ENCODE measurements around the gene GLO1.
"Not testable (repeated sequence)": the region's sequence is repeated elsewhere in the genome, so short reads cannot be mapped to it uniquely, and the experiment has no call there.

GLO1 gene

GRCh38 chr6:38705924-38706323, 3.0 kb upstream of the GLO1 start:
- DNase-seq (no peak), ATAC-seq (no peak)

GRCh38 chr6:38703949-38704590, 1.1 kb upstream of the GLO1 start:
- ATAC-seq, result no peak
- no peak for DNase-seq

DNA sequence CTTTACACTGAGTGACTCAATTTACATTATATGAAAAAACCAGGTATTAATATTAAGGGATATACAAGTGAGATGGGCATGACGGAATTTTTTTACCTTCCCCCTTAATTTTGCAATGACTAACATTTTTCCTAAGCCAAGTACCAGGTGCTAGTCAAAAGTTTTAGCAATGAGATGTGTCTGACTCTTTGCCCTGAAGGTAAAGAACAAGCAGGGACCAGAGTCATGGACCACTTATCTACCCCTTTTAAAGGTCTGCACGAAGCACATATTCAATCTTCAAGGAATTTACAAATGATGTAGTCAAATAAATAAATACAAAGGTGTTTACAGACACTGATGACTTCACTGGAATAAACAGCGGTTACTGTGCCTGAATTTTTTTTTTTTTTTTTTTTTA, 1.4 kb downstream of the GLO1 start:
- no peak for DNase-seq
- no peak for ATAC-seq

- not testable (repeated sequence) for DNase-seq, ATAC-seq
Measured at GRCh38 chr6:38699702-38700101, 3.2 kb downstream of the GLO1 start.

GRCh38 chr6:38697846-38698245, 5.1 kb downstream of the GLO1 start:
- no peak for ATAC-seq
- no peak for DNase-seq

DNA sequence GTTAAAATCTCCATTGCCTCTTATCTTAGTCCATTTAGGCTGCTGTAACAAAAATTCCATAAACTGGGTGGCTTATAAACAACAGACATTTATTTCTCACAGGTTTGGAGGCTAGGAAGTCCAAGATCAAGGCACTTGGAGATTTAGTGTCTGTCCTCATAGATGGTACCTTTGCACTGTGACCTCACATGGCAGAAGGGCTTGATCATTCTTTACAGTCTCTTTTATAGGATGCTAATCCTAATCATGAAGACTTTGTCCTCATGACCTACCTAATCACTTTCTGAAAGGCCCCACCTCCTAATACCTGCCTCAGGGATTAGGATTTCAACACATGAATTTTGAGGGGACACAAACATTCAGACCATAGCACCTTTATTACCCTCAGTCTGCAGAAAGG, 6.6 kb downstream of the GLO1 start:
- ATAC-seq (no peak), DNase-seq (no peak)

GRCh38 chr6:38695933-38696332, 7.0 kb downstream of the GLO1 start:
- DNase-seq (no peak), ATAC-seq (no peak)

DNA sequence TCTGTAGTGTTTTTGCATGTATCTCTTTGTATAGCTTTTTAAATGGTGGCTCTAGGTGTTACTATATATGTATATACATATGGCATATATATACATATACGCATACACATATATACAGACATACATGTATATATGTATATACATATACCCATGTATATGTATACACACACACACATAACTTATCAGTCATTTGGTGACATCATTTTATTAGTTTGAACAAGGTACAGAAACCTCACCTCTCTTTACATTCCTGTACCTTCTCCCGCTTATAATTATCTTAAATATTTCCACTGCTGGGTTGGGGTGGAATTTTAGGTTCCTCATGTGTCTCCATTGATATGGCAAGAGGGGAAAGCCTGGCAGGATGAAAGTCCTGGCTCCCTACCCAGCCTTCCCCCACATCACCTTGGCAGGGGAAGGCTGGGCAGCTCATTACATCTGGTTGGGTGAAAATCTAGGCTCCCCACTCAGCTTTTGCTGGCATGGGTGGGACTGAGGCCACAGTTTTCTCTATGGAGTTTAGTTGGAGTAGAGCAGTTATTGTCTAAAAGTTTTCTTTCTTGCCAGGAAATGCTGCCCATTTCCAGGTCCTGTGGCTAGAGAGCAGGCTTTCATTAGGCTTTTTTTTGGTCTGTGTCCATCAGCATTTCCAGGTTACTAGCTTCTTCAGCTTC, 7.6 kb downstream of the GLO1 start:
- ATAC-seq, result no peak
- no peak for DNase-seq

DNA sequence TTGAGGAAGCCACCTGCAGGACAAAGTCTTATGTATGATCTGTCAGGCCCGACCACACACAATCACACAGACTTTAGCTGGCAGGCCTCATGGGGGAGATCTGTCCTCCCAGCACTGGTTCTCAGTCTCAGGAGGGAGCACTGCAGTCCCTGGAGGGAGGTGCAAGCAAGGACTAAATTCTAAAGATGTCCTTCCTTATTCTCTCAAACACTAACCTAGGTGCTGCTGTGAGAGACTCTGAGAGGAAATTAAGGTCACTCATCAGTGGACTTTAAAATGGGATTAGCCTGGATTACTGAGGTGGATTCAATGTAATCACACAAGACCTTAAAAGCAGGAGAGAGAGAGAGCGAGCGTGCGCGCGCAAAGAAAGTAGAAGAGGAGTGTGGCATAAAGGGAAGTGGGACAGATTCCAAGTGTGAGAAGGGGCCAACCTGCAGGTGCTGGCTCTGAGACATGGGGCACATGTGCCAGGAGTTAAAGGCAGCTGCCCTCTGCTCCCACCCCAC, 14.3 kb downstream of the GLO1 start:
- ATAC-seq, result no peak
- no peak for DNase-seq

- no peak for ATAC-seq
- DNase-seq, result no peak
Measured at GRCh38 chr6:38687549-38687948, 15.4 kb downstream of the GLO1 start.

DNA sequence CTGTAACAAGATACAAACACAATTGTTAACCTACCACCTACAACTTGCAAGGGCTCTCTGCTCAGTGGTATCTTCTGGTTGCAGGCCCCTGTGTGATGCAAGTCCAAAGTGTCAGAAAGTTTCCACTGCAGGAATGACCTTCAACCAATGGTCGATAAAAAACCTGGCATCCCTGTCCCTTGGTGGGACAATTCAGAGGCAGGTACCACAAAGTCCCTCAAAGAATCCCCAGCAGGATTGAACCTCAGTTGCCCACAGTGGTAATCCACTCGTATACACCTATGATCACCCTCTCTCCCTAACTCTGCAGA, 15.9 kb downstream of the GLO1 start:
- ATAC-seq, result no peak
- no peak for DNase-seq

- DNase-seq (no peak), ATAC-seq (no peak)
Measured at GRCh38 chr6:38686270-38687042, 16.5 kb downstream of the GLO1 start.

DNA sequence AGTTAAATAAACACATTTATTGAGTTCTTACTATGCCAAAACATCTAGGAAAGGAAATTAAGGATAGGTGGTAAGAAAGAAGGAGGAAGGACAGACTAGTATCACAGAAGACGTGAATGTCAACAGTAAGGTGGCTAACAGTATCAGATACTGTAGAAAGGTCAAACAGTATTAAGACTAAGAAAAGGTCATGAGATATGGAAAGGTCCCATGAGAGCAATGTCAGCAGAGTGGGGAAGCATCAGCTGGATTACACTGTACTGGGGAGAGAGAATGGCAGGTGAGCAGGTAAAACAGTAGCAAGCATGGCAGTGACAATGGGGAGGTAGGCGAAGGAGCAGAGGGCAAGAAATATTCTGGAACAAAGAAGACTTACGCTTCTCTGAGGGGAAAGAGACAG, 18.0 kb downstream of the GLO1 start:
- ATAC-seq (peak; percentile 43), DNase-seq (no peak)

DNA sequence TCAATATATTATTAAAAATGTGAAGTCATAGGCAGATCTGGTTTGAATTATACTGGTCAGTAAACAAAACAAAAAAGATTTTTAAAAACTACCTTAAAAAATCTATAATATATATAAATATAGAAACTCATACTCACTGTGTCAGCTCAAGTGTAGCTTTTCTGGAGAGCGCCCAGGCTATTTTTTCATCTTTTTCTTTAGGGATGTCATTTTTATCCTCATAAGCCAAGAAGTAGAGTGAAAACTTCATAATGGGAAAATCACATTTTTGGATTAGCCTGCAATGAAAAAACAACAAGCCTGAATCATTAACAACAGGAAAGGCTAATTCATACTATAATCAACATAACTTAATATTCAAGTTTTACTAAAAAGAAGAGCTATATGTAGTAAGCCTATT, 18.7 kb downstream of the GLO1 start:
- ATAC-seq (no peak), DNase-seq (no peak)

DNA sequence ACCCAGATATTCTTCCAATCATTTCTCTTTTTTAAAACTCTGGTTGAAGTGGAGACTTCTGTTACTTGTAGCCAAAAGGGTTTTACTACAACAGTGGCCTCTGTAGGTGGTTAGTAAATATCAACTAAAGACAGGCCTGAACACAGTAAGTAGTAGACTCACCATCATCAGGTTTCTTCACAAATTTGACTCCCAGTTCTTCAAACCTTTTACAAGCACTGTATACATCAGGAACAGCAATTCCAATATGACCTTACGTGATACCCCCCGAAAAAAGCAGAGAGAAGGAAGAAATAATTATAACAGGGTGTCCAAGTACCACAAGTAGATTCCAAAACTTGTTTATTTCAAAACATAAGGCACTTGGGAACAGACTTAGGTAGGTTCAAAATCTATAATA, 21.1 kb downstream of the GLO1 start:
- DNase-seq (no peak), ATAC-seq (no peak)

- no peak for DNase-seq
- ATAC-seq, result no peak
Measured at GRCh38 chr6:38679668-38680067, 23.3 kb downstream of the GLO1 start.

GRCh38 chr6:38678178-38678760, 24.7 kb downstream of the GLO1 start:
- DNase-seq (no peak), ATAC-seq (no peak)

DNA sequence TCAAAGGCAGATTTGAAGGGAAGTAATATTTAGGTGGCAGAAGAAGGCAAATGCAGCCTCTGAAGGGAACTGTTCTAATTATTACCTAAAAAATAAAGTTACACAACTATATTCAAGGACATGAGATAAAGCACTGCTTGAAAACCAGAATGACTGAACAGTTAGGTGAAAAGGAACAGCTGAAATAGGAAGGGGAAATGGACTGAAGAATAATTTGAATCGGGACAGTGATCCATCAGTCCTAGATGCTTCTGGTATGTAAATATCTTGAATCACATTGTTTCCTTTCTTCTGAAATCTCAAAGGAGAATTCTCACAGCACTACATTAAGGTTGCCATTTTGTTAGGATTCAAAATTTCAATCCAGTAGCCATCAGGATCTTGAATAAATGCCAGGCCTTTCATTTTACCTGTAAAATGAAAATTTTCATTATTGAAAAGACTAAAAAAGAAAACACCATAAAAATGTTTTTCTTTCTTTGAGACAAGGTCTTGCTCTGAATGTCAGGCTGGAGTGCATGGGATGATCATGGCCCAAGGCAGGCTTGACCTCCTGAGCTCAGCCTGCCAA, 25.9 kb downstream of the GLO1 start:
- DNase-seq (no peak), ATAC-seq (no peak)

DNA sequence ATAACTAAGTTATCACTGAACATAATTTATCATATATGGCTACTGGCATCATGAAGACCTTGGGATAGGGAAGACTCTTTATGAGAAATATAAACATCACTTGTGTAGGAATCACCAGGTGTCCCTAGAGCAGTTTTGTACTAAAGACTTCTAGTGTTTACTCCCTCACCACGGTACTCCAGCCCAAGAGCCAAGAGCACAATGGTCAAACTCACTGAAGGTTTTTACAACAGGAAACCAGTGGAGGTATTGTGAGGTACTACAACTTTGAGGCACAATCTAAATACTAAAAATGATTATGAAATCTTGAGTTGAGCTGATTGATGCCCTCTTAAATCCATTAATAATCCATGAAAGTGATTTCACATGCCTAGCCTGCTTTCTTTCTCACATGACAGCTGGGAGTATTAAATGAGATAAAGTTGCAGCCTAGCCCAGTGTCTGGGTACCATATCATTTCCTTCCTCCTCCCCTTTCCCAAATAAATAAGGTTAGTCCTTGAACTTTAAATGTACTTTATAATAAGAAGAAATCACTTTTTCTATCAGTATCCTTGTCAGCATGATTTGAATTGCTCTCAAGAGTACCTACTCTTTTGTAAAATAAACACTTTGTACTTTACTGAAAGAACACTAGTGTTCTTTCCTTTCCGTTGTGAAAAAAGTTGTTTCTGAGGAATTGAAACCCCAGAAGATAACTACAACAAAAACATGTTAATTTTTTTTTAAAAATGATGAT, 26.5 kb downstream of the GLO1 start:
- no peak for ATAC-seq

DNA sequence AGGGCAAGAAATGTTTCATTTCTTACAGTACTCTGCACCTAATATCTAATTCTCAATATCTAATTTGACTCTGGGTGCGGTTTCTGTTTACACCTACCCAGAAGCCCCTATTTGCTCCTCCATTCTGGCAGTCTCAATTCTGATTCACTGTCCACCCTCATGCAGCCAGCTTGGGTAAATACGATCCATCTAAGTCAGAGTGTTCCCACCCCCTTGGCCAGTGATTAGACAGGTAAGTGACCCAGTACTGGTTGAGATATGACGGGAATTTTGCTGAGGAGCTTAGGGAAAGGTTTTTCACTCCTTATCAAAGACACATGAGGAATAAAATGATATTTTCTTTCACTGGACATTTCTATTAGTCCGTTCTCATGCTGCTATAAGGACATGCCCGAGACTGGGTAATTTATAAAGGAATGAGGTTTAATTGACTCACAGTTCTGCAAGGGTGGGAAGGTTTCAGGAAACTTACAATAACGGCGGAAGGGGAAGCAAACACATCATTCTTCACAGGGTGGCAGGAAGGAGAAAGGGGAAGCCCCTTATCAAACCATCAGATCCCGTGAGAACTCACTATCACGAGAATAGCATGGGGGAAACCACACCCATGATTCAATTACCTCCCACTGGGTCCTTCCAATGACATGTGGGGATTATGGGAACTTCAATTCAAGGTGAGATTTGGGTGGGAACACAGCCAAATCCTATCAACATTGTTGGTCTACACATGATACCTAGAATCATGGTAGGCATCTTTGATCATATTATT, 29.4 kb downstream of the GLO1 start:
- ATAC-seq, result peak; percentile 78
- peak; percentile 25 for DNase-seq

More for the DNA sequence above, 26.5 kb downstream of the GLO1 start:
- DNase-seq, result no peak

- DNase-seq (peak; percentile 26), ATAC-seq (peak; percentile 77)
Measured at GRCh38 chr6:38671885-38672467, 31.0 kb downstream of the GLO1 start.

Data from stimulated activated naive CD8-positive, alpha-beta T cell treated with anti-CD3 and anti-CD28 coated beads, Interleukin-15, Interleukin-2, amounts not matched to agents 100 U/mL and 50 U/mL, for 24 hours (primary cell).